ENCODE measurements around the gene GABRE.

DNA sequence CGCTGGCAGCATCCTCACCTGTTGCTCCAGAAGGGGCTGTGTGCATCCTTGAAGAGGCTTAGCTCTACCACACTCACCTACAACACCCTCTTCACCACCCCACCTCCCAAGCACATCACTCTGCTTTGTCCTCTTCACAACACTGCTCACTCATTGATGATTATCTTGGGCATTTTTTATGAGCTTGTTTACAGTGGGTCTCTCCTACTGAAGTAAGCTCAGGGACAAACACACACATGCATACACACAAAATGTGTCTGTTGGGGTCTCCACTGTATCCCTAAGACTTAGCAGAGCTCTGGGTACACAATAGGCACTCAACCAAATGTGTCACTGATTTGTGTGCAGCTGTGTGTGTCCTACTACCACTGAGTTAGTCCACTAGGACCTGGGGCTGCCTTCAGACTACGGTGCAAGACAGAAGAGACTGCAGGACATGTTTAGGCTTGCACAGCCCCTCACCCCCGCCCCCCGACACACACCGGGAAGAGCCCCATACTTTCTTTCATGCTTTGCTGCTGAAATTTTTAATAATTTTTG lies 1.3 kb upstream of the GABRE start:
- TF ChIP-seq, protein P1, sequence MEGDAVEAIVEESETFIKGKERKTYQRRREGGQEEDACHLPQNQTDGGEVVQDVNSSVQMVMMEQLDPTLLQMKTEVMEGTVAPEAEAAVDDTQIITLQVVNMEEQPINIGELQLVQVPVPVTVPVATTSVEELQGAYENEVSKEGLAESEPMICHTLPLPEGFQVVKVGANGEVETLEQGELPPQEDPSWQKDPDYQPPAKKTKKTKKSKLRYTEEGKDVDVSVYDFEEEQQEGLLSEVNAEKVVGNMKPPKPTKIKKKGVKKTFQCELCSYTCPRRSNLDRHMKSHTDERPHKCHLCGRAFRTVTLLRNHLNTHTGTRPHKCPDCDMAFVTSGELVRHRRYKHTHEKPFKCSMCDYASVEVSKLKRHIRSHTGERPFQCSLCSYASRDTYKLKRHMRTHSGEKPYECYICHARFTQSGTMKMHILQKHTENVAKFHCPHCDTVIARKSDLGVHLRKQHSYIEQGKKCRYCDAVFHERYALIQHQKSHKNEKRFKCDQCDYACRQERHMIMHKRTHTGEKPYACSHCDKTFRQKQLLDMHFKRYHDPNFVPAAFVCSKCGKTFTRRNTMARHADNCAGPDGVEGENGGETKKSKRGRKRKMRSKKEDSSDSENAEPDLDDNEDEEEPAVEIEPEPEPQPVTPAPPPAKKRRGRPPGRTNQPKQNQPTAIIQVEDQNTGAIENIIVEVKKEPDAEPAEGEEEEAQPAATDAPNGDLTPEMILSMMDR (IDR thresholded peaks at IDR 0.05): no peak
- no peak for TF ChIP-seq POLR2A (IDR thresholded peaks at IDR 0.05)
